ENCODE measurements around the gene HDAC8.

The HDAC8 gene

GRCh38 chrX:72392042-72392441 is 180.6 kb downstream of the HDAC8 start:
- Histone ChIP-seq H4K20me1 (ENCODE audit: low read depth, low read length) (no peaks in the 10 kb centered on the region), H2AFZ (ENCODE audit: low read depth, low read length, severe bottlenecking) (no peak overlapping the region), H3K9me2 (replicated peaks; ENCODE audit: insufficient read depth, low read length) (no peaks in the 10 kb centered on the region), H3K4me2 (ENCODE audit: low read depth, low read length, poor library complexity, severe bottlenecking) (no peak overlapping the region), H3K27ac (ENCODE audit: low read depth, low read length) (no peak overlapping the region), H3K9ac (ENCODE audit: low read length) (no peak overlapping the region), H3F3A (ENCODE audit: insufficient read depth) (no peaks in the 10 kb centered on the region), H3K79me2 (ENCODE audit: insufficient read depth, low read length) (no peaks in the 10 kb centered on the region), H3K9me3 (ENCODE audit: insufficient read depth, low read length) (no peaks in the 10 kb centered on the region), H3K36me3 (ENCODE audit: low read length) (no peaks in the 10 kb centered on the region), H3K27me3 (ENCODE audit: low read length) (no peaks in the 10 kb centered on the region), H3K4me3 (ENCODE audit: insufficient read depth, low read length, poor library complexity, severe bottlenecking) (no peak overlapping the region)
- TF ChIP-seq CTCF (IDR thresholded peaks at IDR 0.05; ENCODE audit: insufficient read depth, low read length, poor library complexity, severe bottlenecking) = no peak
- no peak for TF ChIP-seq EZH2phosphoT487 (conservative IDR thresholded peaks at IDR 0.05; ENCODE audit: low read length)

GRCh38 chrX:72387247-72387646 is 185.4 kb downstream of the HDAC8 start:
- Histone ChIP-seq H3K9me2 (replicated peaks; ENCODE audit: insufficient read depth, low read length) (no peaks in the 10 kb centered on the region), H3K36me3 (ENCODE audit: low read length) (no peaks in the 10 kb centered on the region)

GRCh38 chrX:72382202-72382595 is 190.4 kb downstream of the HDAC8 start:
- TF ChIP-seq EZH2phosphoT487 (conservative IDR thresholded peaks at IDR 0.05; ENCODE audit: low read length) (no peak), CTCF (IDR thresholded peaks at IDR 0.05; ENCODE audit: insufficient read depth, low read length, poor library complexity, severe bottlenecking) (no peak)
- no peaks in the 10 kb centered on the region for H3K36me3 ChIP-seq (ENCODE audit: low read length)
- H3K79me2 ChIP-seq (ENCODE audit: insufficient read depth, low read length) = no peaks in the 10 kb centered on the region
- no peaks in the 10 kb centered on the region for H3F3A ChIP-seq (ENCODE audit: insufficient read depth)
- H3K9me3 ChIP-seq (ENCODE audit: insufficient read depth, low read length) = no peaks in the 10 kb centered on the region
- H3K4me2 ChIP-seq (ENCODE audit: low read depth, low read length, poor library complexity, severe bottlenecking) = no peak overlapping the region
- H4K20me1 ChIP-seq (ENCODE audit: low read depth, low read length) = no peaks in the 10 kb centered on the region
- no peak overlapping the region for H3K9ac ChIP-seq (ENCODE audit: low read length)
- H3K27ac ChIP-seq (ENCODE audit: low read depth, low read length) = no peak overlapping the region
- no peaks in the 10 kb centered on the region for H3K27me3 ChIP-seq (ENCODE audit: low read length)
- H3K9me2 ChIP-seq (replicated peaks; ENCODE audit: insufficient read depth, low read length) = no peaks in the 10 kb centered on the region
- no peak overlapping the region for H2AFZ ChIP-seq (ENCODE audit: low read depth, low read length, severe bottlenecking)
- H3K4me3 ChIP-seq (ENCODE audit: insufficient read depth, low read length, poor library complexity, severe bottlenecking) = no peak overlapping the region

More at GRCh38 chrX:72387247-72387646, 185.4 kb downstream of the HDAC8 start:
- H3K27ac ChIP-seq (ENCODE audit: low read depth, low read length) = no peak overlapping the region
- no peaks in the 10 kb centered on the region for H4K20me1 ChIP-seq (ENCODE audit: low read depth, low read length)
- H3K4me3 ChIP-seq (ENCODE audit: insufficient read depth, low read length, poor library complexity, severe bottlenecking) = no peak overlapping the region
- no peaks in the 10 kb centered on the region for H3K27me3 ChIP-seq (ENCODE audit: low read length)
- TF ChIP-seq CTCF (IDR thresholded peaks at IDR 0.05; ENCODE audit: insufficient read depth, low read length, poor library complexity, severe bottlenecking) (no peak), EZH2phosphoT487 (conservative IDR thresholded peaks at IDR 0.05; ENCODE audit: low read length) (no peak)
- no peak overlapping the region for H3K4me2 ChIP-seq (ENCODE audit: low read depth, low read length, poor library complexity, severe bottlenecking)
- H3F3A ChIP-seq (ENCODE audit: insufficient read depth) = no peaks in the 10 kb centered on the region
- H3K9me3 ChIP-seq (ENCODE audit: insufficient read depth, low read length) = no peaks in the 10 kb centered on the region
- H3K79me2 ChIP-seq (ENCODE audit: insufficient read depth, low read length) = no peaks in the 10 kb centered on the region
- no peak overlapping the region for H2AFZ ChIP-seq (ENCODE audit: low read depth, low read length, severe bottlenecking)
- H3K9ac ChIP-seq (ENCODE audit: low read length) = no peak overlapping the region

All from SU-DHL-6 (cell line).